SU-DHL-6 (cell line): Measurements from ENCODE around the gene EPO.

Experiments used
- CTCF ChIP-seq: fragments of 200-600 bp; sonication (generic); IDR thresholded peaks from one replicate; pipeline ENCODE4 v1.5.1; 2017; ENCODE audit warnings: antibody characterized with exemption, mild to moderate bottlenecking, low read length, moderate library complexity; ENCODE audit not compliant: insufficient read depth, poor library complexity, severe bottlenecking
- EZH2phosphoT487 ChIP-seq: fragments of 200-600 bp; sonication (generic), shearing (Covaris generic); conservative IDR thresholded peaks from 2 replicates; pipeline ENCODE4 v1.6.1; 2018; ENCODE audit warnings: mild to moderate bottlenecking, antibody characterized with exemption, low read length, moderate library complexity, mixed read lengths

GRCh38 chr7:100677308-100678267 is 42.7 kb upstream of the EPO start:
- TF ChIP-seq CTCF, result no peak
- no peak for TF ChIP-seq EZH2phosphoT487
